Raji (cell line): ENCODE data around the gene DHRS9.

Experiments used
- POLR2A ChIP-seq: IDR thresholded peaks from 2 replicates; pipeline ENCODE4 v1.6.1; 2011; ENCODE audit warnings: low read depth, low read length, control low read depth; ENCODE audit not compliant: insufficient read depth

DHRS9 gene

DNA sequence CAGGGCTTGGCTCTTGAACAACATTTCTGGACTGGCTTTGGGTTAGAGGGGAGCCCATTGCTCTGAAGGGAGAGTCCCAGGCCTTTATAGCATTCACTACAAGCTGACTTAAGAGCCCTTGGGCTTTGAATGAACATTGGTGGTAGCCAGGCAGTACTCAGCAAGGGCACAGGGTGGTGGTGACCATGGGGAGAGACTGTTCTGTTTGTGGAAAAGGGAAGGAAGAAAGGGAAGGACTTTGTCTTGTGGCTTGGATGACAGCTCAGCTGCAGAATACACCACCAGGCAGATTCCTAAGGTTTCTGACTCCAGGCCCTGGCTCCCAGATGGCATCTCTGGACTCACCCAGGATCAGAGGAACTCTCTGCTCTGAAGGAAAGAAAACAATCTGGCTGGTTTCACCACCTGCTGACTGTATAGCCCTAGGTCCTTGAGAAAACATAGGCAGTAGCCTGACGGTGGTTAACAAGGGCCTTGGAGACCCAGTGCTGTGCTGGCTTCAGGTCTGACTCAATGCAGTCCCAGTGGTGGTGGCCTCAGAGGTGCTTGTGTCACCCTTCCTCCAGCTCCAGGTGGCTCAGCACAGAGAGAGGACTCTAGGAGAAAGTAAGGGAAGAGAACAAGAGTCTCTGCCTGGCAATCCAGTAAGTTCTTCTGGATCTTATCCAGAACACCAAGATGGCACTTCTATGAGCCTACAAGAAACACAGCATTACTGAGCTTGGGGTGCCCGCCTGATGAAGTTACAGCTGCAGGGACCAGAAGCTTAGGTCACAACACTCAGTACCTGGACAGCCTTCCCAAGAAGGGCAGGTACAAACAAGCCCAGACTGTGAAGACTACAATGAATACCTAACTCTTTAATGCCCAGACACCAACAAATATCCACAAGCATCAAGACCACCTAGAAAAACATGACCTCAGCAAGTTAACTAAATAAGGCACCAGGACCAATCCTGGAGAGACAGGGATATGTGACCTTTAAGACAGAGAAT lies 21.8 kb upstream of the DHRS9 start:
- no peak for TF ChIP-seq POLR2A

DNA sequence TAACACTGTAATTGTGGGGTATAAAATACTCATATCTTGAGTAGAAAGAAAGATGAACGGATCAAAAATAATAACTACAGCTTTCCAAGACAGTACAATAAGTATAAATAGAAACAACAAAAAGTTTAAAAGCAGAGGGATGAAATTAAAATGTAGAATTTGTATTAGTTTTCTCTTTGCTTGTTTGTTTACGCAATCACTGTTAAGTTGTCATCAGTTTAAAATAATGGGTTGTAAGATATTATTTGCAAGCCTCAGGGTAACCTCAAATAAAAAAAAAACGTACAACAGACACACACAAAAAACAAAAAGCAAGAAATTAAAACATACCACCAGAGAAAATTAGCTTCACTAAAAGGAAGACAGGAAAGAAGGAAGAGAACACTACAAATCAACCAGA lies 20.2 kb upstream of the DHRS9 start:
- TF ChIP-seq POLR2A: no peak

DNA sequence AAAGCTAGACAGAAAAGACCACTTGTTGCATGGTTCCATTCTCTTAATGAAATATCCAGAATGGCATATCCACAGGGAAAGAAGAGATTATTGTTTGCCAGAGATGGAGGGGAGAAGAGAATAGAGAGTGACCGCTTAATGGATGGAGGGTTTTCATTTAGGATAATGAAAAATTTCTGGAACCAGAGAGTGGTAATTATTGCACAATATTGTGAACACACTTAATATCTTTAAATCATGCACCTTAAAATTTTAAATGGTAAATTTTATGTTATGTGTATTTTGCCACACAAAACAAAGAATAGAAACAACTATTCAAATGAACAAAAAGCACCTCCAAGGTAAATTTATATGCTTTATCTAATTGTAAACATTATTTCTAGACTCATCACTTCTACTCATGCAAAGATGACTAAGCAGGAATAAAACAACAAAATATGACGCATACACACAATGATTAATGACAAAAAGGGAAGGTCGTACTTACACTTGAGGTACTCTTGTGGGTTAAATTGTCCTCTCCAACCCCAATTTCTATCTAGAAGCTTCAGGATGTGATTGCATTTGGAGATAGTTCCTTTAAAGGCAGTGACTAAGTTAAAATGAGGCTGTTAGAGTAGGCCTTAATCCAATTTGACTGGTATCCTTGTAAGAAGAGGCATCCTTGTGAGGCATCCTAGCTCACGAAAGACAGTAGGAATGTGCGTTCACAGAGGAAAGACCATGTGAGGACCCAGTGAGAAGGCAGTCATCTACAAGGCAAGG lies 18.7 kb upstream of the DHRS9 start:
- TF ChIP-seq POLR2A: no peak

DNA sequence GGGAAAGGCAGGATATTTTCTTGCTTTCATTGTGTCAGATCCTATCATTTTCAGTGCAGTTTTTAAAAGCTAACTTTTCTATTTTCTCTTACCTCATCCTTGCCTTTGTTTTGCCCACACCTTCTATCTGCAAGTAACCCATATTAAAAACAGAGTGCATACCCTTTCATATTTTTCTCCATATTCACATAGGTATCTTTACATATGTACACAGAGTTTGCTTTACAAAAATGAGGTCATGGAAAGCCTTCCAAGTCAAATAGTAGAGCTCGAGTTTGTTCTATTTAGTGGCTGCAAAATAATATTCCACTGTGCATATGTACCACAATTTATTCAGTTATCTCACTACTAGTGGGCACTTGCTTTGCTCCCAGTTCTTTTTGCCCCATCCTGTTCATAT lies 3.9 kb upstream of the DHRS9 start:
- no peak for TF ChIP-seq POLR2A

DNA sequence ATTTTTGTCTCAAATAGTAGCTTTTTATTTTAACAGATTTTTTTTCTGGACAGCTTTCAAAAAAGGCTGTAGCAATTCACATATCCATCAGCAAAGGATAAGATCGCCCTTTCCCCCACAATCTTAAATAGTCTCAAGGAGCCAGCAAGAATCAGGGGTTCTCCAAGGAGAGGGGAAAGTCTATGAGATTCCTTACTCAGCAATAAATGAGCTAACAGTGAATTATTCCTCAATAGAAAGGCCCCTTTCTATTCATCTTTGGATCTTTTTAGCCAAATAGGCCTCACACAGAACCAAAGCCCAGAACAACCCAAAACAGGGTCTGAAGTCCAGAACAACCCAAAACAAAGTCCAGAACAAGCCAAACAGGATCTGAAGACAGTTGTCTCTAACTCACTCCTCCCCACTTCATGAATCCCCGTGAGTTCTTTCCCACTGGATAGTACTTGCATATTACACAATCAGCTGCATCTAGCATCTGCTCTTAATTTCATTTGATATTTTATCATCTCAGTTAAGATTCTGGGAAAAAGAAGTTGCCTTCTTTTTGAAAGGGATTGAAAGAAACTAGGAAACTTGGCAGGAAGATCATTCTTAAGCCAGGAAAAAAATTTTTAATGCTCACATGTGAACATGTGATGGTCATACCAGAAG lies 3.4 kb upstream of the DHRS9 start:
- no peak for TF ChIP-seq POLR2A

DNA sequence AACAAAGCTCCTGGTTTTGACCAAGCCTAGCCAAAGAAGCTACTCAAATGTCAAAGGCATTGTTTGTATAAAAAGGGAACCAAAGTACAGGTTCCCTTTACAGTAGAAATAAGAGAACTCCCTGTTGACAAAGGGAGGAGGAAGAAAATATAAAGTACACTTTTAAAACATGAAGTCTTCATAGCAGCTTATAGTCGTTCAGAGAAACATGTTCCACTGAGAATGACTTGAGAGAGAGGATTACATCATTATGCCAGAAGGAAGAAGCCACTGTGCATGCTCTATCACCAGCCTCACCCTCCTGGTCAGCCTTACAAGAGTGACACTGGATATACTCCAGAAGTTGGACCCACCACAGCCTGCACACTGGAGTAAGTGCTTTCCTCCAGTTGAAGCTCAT lies 2.5 kb upstream of the DHRS9 start:
- no peak for TF ChIP-seq POLR2A

DNA sequence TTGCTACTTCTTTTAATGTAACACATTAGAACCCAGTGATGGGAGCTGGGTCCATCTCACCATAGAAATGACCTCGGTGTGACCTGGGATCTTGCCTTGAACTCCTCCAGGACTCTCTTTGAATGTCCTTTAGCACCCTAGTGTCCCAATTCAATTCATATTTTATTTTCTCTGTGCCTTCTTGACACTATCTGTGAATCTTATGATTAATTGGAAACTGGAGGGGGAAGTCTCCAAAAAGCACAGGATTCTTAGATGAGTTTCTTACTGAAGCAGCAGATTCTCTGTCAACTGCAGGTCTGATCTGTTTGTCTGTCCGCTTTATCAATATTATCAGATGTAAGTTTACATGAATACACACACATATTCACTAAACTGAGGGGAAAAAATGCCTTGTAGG lies 470 bp downstream of the DHRS9 start:
- no peak for TF ChIP-seq POLR2A

DNA sequence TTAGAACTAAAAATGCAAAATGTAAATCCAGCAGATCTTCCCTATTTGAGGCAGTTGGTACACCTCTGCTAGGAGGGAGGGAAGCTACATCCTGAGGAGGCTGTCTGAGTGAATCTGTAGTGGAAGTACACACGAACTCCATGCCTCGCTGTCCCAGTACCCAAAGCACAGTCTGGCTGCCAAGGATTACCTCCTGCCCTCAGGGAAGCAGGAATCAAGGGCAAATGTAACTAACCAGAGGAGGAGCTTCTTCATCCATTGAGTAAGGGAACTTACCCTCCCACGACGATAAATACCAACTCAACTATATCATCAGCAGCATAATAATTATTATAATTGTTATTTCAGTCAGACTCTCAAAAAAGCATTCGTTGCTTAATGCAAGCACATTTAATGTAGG lies 2.1 kb downstream of the DHRS9 start:
- no peak for TF ChIP-seq POLR2A

DNA sequence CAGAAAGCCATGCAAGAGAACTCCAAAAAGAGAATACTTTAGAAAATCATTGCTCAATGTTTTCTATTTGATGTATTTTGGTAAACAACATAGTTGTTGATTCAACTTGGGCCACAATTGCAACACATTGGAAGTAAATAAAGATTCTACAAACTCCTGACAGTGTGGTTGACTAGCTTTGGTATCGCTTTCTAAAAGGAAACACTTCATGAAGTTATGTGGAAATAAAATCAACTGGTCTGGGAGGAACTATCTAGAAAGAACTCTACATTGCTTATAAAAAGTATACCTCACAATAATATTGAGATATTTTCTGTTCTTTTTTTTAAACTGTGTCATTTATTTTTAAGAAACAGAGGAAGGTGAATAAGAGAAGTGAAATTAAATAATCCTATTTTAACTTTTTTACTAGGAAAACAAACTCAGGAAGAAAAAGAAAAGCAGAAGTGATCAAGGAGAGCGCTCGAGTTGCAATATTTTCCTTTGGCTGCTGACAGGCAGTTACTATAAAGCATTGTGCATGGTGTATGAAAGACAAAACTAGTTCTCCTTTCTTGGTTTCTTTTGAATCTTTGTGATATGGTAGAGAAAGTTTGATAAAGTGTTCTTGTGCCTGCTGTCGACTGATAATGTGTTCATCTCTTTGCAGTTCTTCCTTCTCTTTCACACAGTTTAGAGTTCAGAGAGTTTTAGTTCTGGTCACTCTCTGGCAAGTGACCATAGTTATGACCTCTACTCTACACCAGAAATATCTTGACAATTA lies 3.0 kb downstream of the DHRS9 start:
- TF ChIP-seq POLR2A: no peak

DNA sequence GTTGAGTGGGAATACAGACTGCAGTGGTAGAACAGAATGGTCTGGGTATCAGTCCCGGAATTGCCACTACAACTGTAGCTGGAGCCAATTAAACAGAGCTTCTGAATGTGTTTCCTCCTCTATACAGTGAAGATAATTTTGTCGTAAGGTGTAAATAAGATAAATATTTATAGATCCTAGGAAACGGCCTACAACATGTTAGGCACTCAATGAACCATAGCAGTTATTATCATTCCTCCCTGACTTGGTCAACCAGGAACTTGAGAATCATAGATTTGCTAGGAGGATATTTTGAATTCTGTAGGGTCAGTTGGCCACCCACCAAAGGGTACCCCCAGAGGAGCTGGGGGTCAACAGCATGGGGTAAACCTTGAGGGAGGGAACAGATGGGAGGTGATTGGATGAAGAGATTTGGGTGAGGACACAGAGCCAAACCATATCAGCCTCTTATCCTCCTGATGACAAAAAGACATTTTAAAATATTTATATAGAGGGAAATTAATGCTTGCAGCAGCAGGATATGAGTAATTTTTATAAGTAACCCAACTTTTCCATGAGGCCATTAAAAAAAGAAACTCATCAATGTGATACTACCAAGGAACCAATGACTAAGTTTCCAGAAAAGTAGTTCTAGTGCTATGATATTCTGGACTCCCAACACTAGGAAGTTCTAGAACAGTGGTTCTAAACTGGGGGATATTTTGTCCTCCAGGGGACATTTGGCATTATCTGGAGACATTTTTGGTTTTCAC lies 4.0 kb downstream of the DHRS9 start:
- no peak for TF ChIP-seq POLR2A

DNA sequence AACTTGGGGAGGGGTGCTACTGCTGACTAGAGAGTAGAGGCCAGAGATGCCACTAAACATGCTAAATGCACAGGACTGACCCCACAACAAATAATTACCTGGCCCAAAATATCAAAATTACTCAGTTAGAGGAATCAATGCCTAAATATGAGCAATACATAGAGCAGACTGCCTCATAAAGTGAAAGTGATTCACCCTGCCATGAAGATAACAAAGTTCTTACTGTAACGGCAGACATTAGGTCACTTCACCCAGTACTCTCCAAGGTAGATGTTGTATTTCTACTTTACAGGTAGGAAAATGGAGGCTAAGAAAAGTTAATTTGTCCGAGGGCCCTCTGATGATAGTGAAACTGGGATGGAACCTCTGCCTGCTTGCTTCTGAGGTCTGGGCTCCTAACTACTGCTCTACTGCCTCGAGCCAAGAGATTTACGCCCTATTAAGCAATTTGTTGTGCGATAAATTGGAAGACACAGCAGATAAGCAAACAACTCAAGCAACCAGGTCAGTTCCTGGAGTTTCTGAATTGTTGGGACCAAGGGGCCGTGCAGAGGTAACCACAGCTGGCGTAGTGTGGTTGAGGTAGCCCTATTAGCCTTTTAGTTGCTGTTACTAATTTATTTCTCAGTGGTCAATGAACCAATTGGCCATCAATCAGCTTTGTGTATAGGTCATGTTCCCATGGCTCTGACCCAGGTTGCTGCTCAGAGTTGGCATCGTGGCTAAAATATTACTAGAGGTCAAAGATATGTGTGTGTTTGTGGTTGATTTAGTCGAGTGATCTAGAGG lies 4.8 kb downstream of the DHRS9 start:
- no peak for TF ChIP-seq POLR2A

DNA sequence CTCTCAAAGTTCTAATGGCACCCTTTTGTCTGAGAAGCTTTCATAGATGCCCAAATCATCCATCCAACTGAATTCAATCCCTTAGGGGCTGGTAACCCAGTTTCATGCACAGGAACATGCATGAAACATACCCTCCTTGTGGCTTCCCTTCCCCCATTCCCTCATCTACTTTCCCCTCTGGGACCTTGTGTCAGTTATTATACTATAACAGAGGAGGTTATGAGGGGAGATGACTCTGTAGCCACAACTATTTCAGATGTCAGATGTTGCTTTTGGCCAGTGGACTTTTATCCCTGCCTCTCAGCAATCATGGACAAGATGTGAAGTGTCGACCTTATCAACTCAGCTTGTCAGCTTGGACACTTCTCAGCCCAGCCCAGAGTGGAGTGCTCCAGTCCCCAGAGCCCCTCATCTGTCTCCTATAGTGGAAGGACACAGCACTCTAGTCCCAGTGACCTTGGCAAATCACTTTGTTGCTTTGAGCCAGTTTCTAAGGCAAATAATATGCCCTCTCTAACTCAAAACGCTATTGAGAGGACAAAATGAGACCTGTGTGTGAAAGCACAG lies 8.4 kb downstream of the DHRS9 start:
- no peak for TF ChIP-seq POLR2A

DNA sequence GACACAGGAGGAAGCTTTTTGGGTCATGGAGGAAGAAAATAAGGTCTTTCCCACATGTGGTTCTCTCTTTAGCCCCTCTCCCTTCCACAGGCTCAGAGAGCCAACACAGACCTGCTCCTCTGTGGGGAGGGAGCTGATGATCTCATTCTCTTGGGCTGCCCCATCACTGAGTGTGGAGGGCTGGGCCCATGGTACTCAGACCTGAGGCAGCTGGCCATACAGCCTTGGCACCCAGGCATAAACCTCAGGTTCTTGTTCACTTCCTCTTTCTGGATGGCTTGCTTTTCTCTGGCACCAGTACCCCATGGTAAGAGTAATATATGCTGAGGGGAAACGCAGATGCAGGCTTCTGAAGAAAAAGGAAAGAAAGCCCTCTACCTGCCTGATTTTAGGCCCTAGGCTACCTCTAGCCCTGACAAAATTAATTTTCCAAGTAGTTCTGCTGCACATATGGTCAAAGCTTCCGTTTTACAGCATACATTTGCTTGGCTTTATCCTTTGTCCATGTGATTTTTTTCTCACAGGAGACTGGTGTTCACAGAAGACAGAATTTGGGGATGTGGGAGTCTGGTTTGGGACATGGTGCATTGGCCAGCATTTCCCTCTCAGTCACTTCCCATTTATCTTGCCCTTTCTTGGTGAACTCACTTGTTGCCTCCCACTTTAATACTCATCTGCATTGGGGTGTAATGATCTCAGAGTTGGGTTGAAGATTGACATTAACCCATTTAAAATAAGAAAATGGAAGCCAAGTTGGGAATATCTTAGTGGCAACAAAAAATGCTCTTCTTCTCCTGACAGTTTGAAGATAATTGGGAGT lies 11.1 kb downstream of the DHRS9 start:
- no peak for TF ChIP-seq POLR2A

DNA sequence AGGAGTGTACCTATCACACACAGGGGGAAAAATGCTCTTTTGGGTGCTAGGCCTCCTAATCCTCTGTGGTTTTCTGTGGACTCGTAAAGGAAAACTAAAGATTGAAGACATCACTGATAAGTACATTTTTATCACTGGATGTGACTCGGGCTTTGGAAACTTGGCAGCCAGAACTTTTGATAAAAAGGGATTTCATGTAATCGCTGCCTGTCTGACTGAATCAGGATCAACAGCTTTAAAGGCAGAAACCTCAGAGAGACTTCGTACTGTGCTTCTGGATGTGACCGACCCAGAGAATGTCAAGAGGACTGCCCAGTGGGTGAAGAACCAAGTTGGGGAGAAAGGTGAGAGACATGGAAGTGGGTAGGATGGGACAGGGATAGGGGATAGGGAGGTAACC lies 12.2 kb downstream of the DHRS9 start:
- TF ChIP-seq POLR2A: no peak
